ENCODE measurements around the gene SMIM38. TPM values are rescaled to one million over a fixed set of nuclear protein-coding genes. Genes with fewer than 3 reads are reported as not detected.

Gene SMIM38
- total and polyA plus RNA-seq, 2 experiments from 2014 or later, result 0.38 TPM; not detected in 1

DNA sequence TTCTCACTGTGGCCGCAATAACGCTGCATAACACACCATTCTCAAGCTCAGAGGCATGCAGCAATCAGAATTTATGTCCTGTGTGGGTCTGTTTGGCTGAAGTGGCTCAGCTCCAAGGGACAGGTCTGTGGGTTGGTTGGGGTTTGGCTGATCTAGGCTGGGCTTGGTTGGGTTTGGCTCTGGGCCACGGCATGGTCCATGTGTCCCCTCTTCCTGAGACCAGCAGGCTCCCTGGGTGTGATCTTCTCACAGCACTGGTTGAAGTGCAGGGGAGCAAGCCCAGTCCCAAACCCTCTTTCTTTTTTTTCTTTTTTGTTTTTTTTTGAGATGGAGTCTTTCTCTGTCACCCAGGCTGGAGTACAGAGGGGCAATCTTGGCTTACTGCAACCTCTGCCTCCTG is 25.0 kb downstream of the SMIM38 start:
- Mint-ChIP-seq H3K27me3 (ENCODE audit: insufficient read depth, low read depth, poor library complexity) (peaks cover 2% of the 10 kb centered on the region), H3K9me3 (peaks cover 3% of the 10 kb centered on the region; the same call in 2 of the 3 replicates), H3K4me1 (peaks cover 4% of the 10 kb centered on the region; the same call in 2 of the 3 replicates), H3K36me3 (ENCODE audit: low read depth) (no peaks in the 10 kb centered on the region), H3K4me3 (no peak overlapping the region), H3K27ac (no peak overlapping the region)
- no peaks in the 10 kb centered on the region for H4K20me1 ChIP-seq (replicated peaks; ENCODE audit: insufficient read depth)
- H3K36me3 ChIP-seq (ENCODE audit: insufficient read depth), result no peaks in the 10 kb centered on the region
- TF ChIP-seq POLR2AphosphoS5 (IDR thresholded peaks at IDR 0.05; ENCODE audit: low read depth) (no peak), EZH2 (IDR thresholded peaks at IDR 0.05; ENCODE audit: low read depth, unreplicated experiment) (no peak), JUNB (IDR thresholded peaks at IDR 0.05; ENCODE audit: unreplicated experiment) (no peak), CREB1 (CRISPR knock-in tag; IDR thresholded peaks at IDR 0.05; ENCODE audit: low read depth) (no peak), ZNF331 (CRISPR knock-in tag; IDR thresholded peaks at IDR 0.05; ENCODE audit: low read depth) (no peak), NANOG (IDR thresholded peaks at IDR 0.05; ENCODE audit: borderline replicate concordance) (no peak), EZH2phosphoT487 (IDR thresholded peaks at IDR 0.05; ENCODE audit: unreplicated experiment) (no peak), ZNF114 (CRISPR knock-in tag; IDR thresholded peaks at IDR 0.05) (no peak), STAT1 (IDR thresholded peaks at IDR 0.05; ENCODE audit: unreplicated experiment) (no peak)
- TF ChIP-seq, protein P1, sequence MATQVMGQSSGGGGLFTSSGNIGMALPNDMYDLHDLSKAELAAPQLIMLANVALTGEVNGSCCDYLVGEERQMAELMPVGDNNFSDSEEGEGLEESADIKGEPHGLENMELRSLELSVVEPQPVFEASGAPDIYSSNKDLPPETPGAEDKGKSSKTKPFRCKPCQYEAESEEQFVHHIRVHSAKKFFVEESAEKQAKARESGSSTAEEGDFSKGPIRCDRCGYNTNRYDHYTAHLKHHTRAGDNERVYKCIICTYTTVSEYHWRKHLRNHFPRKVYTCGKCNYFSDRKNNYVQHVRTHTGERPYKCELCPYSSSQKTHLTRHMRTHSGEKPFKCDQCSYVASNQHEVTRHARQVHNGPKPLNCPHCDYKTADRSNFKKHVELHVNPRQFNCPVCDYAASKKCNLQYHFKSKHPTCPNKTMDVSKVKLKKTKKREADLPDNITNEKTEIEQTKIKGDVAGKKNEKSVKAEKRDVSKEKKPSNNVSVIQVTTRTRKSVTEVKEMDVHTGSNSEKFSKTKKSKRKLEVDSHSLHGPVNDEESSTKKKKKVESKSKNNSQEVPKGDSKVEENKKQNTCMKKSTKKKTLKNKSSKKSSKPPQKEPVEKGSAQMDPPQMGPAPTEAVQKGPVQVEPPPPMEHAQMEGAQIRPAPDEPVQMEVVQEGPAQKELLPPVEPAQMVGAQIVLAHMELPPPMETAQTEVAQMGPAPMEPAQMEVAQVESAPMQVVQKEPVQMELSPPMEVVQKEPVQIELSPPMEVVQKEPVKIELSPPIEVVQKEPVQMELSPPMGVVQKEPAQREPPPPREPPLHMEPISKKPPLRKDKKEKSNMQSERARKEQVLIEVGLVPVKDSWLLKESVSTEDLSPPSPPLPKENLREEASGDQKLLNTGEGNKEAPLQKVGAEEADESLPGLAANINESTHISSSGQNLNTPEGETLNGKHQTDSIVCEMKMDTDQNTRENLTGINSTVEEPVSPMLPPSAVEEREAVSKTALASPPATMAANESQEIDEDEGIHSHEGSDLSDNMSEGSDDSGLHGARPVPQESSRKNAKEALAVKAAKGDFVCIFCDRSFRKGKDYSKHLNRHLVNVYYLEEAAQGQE (IDR thresholded peaks at IDR 0.05; ENCODE audit: unreplicated experiment), result no peak
- TF ChIP-seq, protein P2, sequence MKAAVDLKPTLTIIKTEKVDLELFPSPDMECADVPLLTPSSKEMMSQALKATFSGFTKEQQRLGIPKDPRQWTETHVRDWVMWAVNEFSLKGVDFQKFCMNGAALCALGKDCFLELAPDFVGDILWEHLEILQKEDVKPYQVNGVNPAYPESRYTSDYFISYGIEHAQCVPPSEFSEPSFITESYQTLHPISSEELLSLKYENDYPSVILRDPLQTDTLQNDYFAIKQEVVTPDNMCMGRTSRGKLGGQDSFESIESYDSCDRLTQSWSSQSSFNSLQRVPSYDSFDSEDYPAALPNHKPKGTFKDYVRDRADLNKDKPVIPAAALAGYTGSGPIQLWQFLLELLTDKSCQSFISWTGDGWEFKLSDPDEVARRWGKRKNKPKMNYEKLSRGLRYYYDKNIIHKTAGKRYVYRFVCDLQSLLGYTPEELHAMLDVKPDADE (IDR thresholded peaks at IDR 0.05), result no peak
- TF ChIP-seq, protein P3, sequence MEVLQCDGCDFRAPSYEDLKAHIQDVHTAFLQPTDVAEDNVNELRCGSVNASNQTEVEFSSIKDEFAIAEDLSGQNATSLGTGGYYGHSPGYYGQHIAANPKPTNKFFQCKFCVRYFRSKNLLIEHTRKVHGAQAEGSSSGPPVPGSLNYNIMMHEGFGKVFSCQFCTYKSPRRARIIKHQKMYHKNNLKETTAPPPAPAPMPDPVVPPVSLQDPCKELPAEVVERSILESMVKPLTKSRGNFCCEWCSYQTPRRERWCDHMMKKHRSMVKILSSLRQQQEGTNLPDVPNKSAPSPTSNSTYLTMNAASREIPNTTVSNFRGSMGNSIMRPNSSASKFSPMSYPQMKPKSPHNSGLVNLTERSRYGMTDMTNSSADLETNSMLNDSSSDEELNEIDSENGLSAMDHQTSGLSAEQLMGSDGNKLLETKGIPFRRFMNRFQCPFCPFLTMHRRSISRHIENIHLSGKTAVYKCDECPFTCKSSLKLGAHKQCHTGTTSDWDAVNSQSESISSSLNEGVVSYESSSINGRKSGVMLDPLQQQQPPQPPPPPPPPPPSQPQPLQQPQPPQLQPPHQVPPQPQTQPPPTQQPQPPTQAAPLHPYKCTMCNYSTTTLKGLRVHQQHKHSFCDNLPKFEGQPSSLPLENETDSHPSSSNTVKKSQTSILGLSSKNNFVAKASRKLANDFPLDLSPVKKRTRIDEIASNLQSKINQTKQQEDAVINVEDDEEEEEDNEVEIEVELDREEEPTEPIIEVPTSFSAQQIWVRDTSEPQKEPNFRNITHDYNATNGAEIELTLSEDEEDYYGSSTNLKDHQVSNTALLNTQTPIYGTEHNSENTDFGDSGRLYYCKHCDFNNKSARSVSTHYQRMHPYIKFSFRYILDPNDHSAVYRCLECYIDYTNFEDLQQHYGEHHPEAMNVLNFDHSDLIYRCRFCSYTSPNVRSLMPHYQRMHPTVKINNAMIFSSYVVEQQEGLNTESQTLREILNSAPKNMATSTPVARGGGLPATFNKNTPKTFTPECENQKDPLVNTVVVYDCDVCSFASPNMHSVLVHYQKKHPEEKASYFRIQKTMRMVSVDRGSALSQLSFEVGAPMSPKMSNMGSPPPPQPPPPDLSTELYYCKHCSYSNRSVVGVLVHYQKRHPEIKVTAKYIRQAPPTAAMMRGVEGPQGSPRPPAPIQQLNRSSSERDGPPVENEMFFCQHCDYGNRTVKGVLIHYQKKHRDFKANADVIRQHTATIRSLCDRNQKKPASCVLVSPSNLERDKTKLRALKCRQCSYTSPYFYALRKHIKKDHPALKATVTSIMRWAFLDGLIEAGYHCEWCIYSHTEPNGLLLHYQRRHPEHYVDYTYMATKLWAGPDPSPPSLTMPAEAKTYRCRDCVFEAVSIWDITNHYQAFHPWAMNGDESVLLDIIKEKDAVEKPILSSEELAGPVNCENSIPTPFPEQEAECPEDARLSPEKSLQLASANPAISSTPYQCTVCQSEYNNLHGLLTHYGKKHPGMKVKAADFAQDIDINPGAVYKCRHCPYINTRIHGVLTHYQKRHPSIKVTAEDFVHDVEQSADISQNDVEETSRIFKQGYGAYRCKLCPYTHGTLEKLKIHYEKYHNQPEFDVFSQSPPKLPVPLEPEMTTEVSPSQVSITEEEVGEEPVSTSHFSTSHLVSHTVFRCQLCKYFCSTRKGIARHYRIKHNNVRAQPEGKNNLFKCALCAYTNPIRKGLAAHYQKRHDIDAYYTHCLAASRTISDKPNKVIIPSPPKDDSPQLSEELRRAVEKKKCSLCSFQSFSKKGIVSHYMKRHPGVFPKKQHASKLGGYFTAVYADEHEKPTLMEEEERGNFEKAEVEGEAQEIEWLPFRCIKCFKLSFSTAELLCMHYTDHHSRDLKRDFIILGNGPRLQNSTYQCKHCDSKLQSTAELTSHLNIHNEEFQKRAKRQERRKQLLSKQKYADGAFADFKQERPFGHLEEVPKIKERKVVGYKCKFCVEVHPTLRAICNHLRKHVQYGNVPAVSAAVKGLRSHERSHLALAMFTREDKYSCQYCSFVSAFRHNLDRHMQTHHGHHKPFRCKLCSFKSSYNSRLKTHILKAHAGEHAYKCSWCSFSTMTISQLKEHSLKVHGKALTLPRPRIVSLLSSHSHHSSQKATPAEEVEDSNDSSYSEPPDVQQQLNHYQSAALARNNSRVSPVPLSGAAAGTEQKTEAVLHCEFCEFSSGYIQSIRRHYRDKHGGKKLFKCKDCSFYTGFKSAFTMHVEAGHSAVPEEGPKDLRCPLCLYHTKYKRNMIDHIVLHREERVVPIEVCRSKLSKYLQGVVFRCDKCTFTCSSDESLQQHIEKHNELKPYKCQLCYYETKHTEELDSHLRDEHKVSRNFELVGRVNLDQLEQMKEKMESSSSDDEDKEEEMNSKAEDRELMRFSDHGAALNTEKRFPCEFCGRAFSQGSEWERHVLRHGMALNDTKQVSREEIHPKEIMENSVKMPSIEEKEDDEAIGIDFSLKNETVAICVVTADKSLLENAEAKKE (CRISPR knock-in tag; IDR thresholded peaks at IDR 0.05), result no peak
- TF ChIP-seq, protein P4, sequence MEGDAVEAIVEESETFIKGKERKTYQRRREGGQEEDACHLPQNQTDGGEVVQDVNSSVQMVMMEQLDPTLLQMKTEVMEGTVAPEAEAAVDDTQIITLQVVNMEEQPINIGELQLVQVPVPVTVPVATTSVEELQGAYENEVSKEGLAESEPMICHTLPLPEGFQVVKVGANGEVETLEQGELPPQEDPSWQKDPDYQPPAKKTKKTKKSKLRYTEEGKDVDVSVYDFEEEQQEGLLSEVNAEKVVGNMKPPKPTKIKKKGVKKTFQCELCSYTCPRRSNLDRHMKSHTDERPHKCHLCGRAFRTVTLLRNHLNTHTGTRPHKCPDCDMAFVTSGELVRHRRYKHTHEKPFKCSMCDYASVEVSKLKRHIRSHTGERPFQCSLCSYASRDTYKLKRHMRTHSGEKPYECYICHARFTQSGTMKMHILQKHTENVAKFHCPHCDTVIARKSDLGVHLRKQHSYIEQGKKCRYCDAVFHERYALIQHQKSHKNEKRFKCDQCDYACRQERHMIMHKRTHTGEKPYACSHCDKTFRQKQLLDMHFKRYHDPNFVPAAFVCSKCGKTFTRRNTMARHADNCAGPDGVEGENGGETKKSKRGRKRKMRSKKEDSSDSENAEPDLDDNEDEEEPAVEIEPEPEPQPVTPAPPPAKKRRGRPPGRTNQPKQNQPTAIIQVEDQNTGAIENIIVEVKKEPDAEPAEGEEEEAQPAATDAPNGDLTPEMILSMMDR (conservative IDR thresholded peaks at IDR 0.05; ENCODE audit: low read depth in 2 of 2), result no peak
- no peaks in the 10 kb centered on the region for H3K79me2 ChIP-seq (replicated peaks; ENCODE audit: insufficient read depth)
- H3K27ac ChIP-seq (ENCODE audit: low read depth), result no peak overlapping the region
- H3K4me2 ChIP-seq, result no peak overlapping the region
- no peak overlapping the region for H3K4me3 ChIP-seq
- H2AFZ ChIP-seq, result no peak overlapping the region
- H3K9me2 ChIP-seq (ENCODE audit: insufficient read depth), result no peaks in the 10 kb centered on the region; the same call in 1 of the 2 replicates
- no peaks in the 10 kb centered on the region for H3F3A ChIP-seq (replicated peaks; ENCODE audit: low read depth)
- H3K4me1 ChIP-seq (ENCODE audit: insufficient read depth), result no peaks in the 10 kb centered on the region
- ATAC-seq (no peak), DNase-seq (ENCODE audit: low spot score) (no peak)
- H3K27me3 ChIP-seq (ENCODE audit: insufficient read depth), result no peaks in the 10 kb centered on the region

All from GM23338 (cell line).